Stomach smooth muscle (tissue), 2 donors: ENCODE results near the gene MYPN.

Experiments used
- H3K27ac ChIP-seq: one replicate; pipeline ENCODE4 v1.7.0; 2013; ENCODE audit warnings: mild to moderate bottlenecking, low read length, inconsistent platforms
- H3K27me3 ChIP-seq, 2 donors: one replicate each; pipeline ENCODE4 v1.7.0; 2013; ENCODE audit warnings: low read length in 2 of 2; ENCODE audit not compliant: insufficient read depth in 2 of 2, control insufficient read depth in 1 of 2
- H3K36me3 ChIP-seq, 2 donors: one replicate each; pipeline ENCODE4 v1.7.0; 2013; ENCODE audit warnings: low read length in 2 of 2; ENCODE audit not compliant: control insufficient read depth in 2 of 2, insufficient read depth in 2 of 2
- H3K4me1 ChIP-seq: one replicate; pipeline ENCODE4 v1.7.0; 2013; ENCODE audit warnings: low read length; ENCODE audit not compliant: control insufficient read depth, insufficient read depth
- H3K4me3 ChIP-seq, 2 donors: one replicate each; pipeline ENCODE4 v1.7.0; 2013; ENCODE audit warnings: low read length in 2 of 2
- H3K9ac ChIP-seq, 2 donors: one replicate each; pipeline ENCODE4 v1.7.0; 2013; ENCODE audit warnings: low read length in 2 of 2, mild to moderate bottlenecking in 1 of 2
- H3K9me3 ChIP-seq, 2 donors: one replicate each; pipeline ENCODE4 v1.7.0; 2013; ENCODE audit warnings: low read length in 2 of 2; ENCODE audit not compliant: control insufficient read depth in 2 of 2
- donor health status: healthy.
- donor health status: Pancreatic carcinoma.

MYPN gene

GRCh38 chr10:68167586-68168189, 58.4 kb downstream of the MYPN start:
- no peaks in the 10 kb centered on the region for H3K4me1 ChIP-seq
- H3K27ac ChIP-seq: no peak overlapping the region
- no peaks in the 10 kb centered on the region for H3K36me3 ChIP-seq

DNA sequence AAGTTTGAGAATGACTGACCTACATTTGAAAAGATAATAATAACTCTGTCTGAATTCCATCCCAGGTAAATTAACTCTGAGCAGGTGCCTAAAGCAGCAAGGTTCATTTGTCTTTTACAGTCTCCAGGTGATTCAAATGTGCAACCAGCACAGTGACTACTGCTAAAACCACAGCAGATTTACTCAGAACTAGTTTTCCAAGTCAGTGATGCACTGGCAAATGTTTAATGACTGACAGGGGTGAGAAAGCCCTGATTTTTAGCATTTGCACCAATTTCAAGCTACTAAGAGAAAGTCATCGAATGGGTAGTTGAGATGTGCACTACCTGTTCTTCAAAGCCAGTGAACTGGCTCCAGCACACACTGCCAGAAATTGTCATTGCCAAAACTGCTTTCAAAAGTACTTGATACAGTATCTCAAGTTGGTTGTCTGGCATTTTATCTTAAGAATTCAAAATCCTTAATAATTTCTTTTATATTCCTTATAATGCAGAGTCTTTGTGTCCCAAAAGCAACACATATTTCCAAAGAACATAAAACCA, 62.3 kb downstream of the MYPN start:
- Histone ChIP-seq H3K4me1 (no peaks in the 10 kb centered on the region), H3K27ac (no peak overlapping the region), H3K27me3 (no peaks in the 10 kb centered on the region), H3K36me3 (no peaks in the 10 kb centered on the region), H3K9ac (no peak overlapping the region), H3K9me3 (no peaks in the 10 kb centered on the region), H3K4me3 (no peak overlapping the region)

More at GRCh38 chr10:68167586-68168189, 58.4 kb downstream of the MYPN start:
- no peak overlapping the region for H3K9ac ChIP-seq
- H3K4me3 ChIP-seq: no peak overlapping the region
- H3K9me3 ChIP-seq: no peaks in the 10 kb centered on the region
- H3K27me3 ChIP-seq: no peaks in the 10 kb centered on the region

DNA sequence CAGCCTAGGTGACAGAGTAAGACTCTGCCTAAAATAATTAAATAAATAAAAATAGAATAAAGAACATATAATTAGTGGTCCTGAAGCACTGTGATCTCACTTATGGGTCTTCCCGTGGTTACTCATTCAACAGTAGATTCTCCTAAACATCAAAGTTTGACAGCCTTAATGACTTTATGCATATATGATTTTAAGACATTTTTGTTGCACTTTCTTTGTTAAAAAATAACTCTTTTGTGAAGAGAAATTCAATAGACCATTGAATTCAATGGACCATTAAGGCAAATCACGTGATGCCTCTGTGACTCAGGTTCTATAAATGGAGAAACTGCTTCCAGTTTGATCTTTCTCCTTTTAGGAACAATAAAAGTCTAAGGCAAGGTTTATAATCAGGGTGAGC, 63.0 kb downstream of the MYPN start:
- Histone ChIP-seq H3K27me3 (no peaks in the 10 kb centered on the region), H3K9ac (no peak overlapping the region), H3K27ac (no peak overlapping the region), H3K9me3 (no peaks in the 10 kb centered on the region), H3K4me1 (no peaks in the 10 kb centered on the region), H3K4me3 (no peak overlapping the region), H3K36me3 (no peaks in the 10 kb centered on the region)

DNA sequence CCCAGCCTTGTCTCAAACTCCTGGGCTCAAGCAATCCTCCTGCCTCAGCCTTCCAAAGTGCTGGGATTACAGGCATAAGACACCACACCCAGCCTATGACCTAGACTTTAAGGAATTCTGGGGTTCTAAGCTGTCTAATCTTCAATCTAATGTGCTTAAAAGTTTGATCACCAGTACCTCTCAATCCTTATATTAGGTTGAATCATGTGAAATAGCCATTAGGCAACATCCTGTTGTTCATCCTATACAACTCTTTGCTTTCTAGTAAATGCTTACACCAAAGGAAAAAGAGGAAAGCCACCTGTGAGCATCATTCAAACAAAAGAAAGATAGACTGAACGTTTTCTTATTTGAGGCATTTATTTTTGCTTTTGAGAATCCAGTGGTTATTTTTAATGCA, 66.7 kb downstream of the MYPN start:
- Histone ChIP-seq H3K9me3 (no peaks in the 10 kb centered on the region), H3K4me3 (no peak overlapping the region), H3K4me1 (no peaks in the 10 kb centered on the region), H3K27ac (no peak overlapping the region), H3K27me3 (no peaks in the 10 kb centered on the region), H3K9ac (no peak overlapping the region), H3K36me3 (no peaks in the 10 kb centered on the region)

- no peaks in the 10 kb centered on the region for H3K36me3 ChIP-seq
- H3K9me3 ChIP-seq: no peaks in the 10 kb centered on the region
- H3K27ac ChIP-seq: no peak overlapping the region
- H3K9ac ChIP-seq: no peak overlapping the region
- no peaks in the 10 kb centered on the region for H3K4me1 ChIP-seq
- H3K4me3 ChIP-seq: no peak overlapping the region
- H3K27me3 ChIP-seq: no peaks in the 10 kb centered on the region
These were observed 67.5 kb downstream of the MYPN start for GRCh38 chr10:68176797-68177196.

DNA sequence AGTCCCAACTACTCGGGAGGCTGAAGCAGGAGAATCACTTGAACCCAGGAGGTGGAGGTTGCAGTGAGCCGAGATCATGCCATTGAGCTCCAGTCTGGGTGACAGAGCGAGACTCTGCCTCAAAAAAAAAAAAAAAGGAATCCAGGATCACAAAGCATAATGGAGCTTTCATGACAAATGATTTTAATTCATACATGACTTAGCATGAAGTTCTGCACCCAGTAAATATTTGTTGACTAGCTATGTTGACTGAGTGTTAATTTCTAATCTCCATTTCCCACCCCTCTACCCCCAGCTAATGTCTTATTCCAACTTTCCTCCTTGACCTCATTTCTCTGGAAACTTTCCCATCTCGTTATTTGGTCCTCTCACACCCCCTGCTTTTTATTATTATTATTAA, 69.3 kb downstream of the MYPN start:
- Histone ChIP-seq H3K27ac (no peak overlapping the region), H3K27me3 (no peaks in the 10 kb centered on the region), H3K9ac (no peak overlapping the region), H3K4me3 (no peak overlapping the region), H3K9me3 (no peaks in the 10 kb centered on the region), H3K4me1 (no peaks in the 10 kb centered on the region), H3K36me3 (no peaks in the 10 kb centered on the region)

DNA sequence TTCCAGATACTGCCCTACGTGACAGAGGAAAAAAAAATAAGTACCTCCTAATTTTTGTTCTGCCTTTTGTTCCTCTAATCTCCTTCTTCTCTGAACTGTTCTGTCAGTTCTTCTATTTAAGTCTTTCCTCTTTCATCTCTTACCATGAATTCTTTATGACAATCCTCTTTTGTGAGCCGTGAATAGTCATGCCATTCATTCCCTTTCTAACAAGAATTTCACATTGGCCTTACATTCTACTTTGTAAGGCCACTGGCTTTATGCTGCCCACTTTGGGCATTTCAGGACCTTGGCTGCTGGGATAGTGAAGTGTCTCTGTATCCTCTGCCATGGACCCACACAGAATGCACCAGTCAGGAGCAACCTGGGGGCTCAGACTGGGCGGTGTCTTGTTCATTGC, 69.7 kb downstream of the MYPN start:
- Histone ChIP-seq H3K9me3 (no peaks in the 10 kb centered on the region), H3K9ac (no peak overlapping the region), H3K4me1 (no peaks in the 10 kb centered on the region), H3K4me3 (no peak overlapping the region), H3K27me3 (no peaks in the 10 kb centered on the region), H3K27ac (no peak overlapping the region), H3K36me3 (no peaks in the 10 kb centered on the region)

- Histone ChIP-seq H3K9ac (no peak overlapping the region), H3K27ac (no peak overlapping the region), H3K4me1 (no peaks in the 10 kb centered on the region), H3K4me3 (no peak overlapping the region), H3K27me3 (peaks cover 0 to 3% of the 10 kb centered on the region in 2 donors), H3K36me3 (no peaks in the 10 kb centered on the region), H3K9me3 (no peaks in the 10 kb centered on the region)
These were observed 71.2 kb downstream of the MYPN start for GRCh38 chr10:68180490-68180889.

GRCh38 chr10:68184546-68184945, 75.3 kb downstream of the MYPN start:
- no peak overlapping the region for H3K27ac ChIP-seq
- H3K4me3 ChIP-seq: no peak overlapping the region
- no peaks in the 10 kb centered on the region for H3K9me3 ChIP-seq
- H3K4me1 ChIP-seq: no peaks in the 10 kb centered on the region
- H3K36me3 ChIP-seq: no peaks in the 10 kb centered on the region
- no peak overlapping the region for H3K9ac ChIP-seq
- peaks cover 0 to 3% of the 10 kb centered on the region in 2 donors for H3K27me3 ChIP-seq

GRCh38 chr10:68185085-68185484, 75.8 kb downstream of the MYPN start:
- Histone ChIP-seq H3K4me1 (no peaks in the 10 kb centered on the region), H3K27ac (no peak overlapping the region), H3K27me3 (peaks cover 0 to 3% of the 10 kb centered on the region in 2 donors), H3K4me3 (no peak overlapping the region), H3K9me3 (no peaks in the 10 kb centered on the region), H3K36me3 (no peaks in the 10 kb centered on the region), H3K9ac (no peak overlapping the region)

DNA sequence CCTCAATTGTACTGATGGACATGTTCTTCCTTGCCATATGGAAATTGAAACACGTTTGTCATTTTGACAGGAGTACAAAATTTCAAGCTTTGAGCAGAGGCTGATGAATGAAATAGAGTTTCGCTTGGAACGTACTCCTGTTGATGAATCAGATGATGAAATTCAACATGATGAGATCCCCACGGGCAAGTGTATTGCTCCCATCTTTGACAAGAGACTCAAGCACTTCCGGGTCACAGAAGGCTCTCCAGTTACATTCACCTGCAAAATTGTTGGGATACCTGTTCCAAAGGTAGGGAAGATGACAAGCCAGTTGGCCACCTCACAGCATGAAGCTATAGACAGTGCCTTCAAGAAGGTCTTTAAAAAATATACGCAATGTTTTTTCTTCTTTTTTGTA, 79.5 kb downstream of the MYPN start:
- no peak overlapping the region for H3K4me3 ChIP-seq
- no peaks in the 10 kb centered on the region for H3K9me3 ChIP-seq
- no peaks in the 10 kb centered on the region for H3K4me1 ChIP-seq
- no peak overlapping the region for H3K27ac ChIP-seq
- H3K36me3 ChIP-seq: no peaks in the 10 kb centered on the region
- H3K9ac ChIP-seq: no peak overlapping the region
- H3K27me3 ChIP-seq: peaks cover 0 to 3% of the 10 kb centered on the region in 2 donors
